ENCODE results near the gene ITGA2B. TPM values are rescaled to one million over a fixed set of nuclear protein-coding genes. Genes with fewer than 3 reads are reported as not detected.
A peak's percentile ranks its signal among the peaks of the same experiment; 100 is the strongest.
"Not testable (repeated sequence)": the region's sequence is repeated elsewhere in the genome, so short reads cannot be mapped to it uniquely, and the experiment has no call there.

Gene ITGA2B
- total RNA-seq, 1 experiment from 2014 or later, result 0.29 TPM

DNA sequence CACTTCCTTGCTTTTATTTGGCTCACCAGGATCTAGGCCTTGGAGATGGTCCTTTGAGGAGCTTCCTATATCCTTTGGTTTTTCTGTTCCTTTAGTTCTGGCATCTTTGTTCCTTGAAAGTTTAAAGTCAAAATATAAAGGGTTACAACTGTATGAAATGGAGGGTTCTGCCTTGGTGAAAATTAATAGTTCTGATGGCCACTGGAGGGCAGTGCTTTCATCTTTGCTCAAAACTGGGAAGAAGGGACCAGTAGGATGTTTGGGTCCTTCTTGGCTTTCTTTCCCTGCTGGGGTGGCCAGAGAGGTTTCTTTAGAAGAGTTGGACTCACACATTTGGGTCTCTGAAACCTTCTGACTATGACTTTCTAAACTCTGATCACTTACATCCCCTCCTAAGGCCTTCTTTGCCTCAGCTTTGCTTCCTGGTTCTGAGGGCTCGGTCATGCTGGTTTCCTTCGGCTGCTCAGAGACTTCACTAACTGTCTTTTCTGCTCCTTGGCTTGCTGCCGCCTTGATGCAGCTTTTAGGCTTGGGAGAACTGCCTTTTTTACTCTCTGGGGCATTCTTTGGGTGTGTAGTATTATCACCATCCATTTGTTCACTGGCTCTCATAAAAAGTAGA, 10.9 kb upstream of the ITGA2B start:
- Histone ChIP-seq H3K27me3 (replicated peaks) (no peaks in the 10 kb centered on the region), H3K4me3 (no peak overlapping the region), H3K4me1 (replicated peaks) (no peaks in the 10 kb centered on the region), H3K27ac (no peak overlapping the region), H3K9me3 (replicated peaks) (no peaks in the 10 kb centered on the region), H3K36me3 (peaks cover 76% of the 10 kb centered on the region)
- peak in 1 of 2 experiments; percentile 34 for DNase-seq (ENCODE audit: low read depth in 1 of 2, low spot score in 2 of 2)

DNA sequence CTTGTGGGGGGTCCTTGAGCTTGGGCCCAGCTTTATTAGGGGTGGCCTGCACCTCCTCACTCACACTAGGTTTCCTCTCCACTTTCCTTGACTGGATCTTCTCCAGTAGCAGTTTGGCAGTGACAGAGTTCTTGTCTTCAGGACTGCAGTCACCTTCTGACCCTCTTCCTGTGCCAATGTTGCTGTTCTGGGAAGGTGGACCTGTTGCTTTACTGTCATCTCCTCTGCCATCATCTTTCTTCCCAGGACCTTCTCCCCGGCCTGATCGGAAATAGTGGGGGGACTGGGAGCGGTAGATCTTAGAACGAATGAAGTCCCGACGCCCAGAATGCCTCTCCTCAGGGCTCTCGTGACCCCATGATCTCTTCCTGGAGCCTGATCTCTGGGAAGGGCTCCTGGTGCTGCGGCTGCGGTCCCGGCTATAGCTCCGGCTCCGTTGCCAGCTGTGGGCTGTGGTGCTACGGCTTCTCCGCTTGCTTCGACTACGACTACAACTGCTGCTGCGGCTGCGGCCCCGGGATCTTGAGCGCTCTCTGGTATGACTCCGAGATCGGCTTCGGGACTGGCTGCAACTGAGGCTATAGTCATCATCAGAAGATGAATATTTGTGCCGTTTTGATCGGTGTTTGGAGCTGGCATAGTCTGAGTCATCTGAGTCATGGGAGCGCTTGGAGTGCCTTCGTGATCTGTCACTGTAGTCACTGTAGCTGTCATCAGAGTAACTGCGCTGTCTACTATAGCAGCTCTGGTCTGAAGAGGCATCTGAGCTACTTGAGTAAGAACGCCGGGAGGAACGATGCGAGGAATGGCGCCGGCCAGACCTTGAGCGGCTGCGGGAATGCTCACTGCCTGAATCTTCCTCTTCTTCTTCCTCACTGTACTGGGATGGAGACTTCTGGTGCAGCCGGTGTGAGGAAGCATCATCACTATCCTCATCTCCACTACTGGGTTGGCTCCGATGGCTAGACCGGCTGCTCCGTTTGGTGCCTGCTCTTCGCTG, 9.5 kb upstream of the ITGA2B start:
- Histone ChIP-seq H3K27ac (no peak overlapping the region), H3K36me3 (peaks cover 66% of the 10 kb centered on the region), H3K27me3 (replicated peaks) (no peaks in the 10 kb centered on the region), H3K4me1 (replicated peaks) (no peaks in the 10 kb centered on the region), H3K4me3 (no peak overlapping the region), H3K9me3 (replicated peaks) (no peaks in the 10 kb centered on the region)
- DNase-seq (ENCODE audit: low read depth in 1 of 2, low spot score in 2 of 2), result peak in 1 of 2 experiments; percentile 40

DNA sequence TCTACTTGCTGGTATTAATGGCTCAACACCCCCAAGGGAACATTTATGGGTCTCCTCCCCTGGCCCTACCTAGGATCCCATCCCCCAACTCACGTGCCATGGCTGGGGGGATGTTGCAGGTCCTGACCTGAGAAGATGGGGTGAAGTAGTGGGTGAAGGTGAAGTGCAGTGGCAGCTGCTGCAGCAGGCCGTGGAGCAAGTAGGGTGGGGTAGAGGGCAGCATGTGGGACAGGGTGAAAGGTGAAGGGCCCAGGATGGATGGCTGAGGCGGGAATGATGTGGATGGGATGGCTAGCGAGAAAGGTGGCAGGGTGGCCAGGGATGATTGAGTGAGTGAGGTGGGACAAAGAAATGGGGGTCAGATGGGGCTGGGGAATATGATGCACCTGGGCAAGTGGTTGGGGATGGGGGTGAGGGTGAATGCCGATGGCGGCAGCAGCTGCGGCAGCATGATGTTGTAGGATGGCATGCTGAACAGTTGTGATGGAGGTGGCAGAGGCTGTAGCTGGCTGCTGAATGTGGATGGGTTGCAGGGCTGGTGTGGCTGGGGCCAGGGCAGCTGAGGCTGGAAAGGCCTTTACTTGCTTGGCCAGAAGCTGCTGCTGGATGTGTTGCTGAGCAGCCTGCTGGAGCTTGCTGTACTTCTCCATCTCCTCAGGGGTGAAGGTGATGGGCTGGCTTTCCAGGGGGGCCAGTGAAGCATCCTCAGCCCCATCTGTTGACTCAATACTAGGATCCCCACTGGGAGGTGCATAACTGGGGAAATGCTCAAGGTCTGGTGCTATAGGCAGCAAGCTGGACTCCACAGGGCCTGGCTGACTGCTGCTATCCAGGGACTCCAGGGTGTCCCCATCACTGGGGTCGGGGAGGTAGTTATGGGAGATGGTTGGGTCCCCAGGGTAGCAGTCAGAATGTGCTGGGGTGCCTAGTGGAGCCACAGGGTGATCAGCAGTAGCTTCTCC, 8.3 kb upstream of the ITGA2B start:
- Histone ChIP-seq H3K27ac (no peak overlapping the region), H3K9me3 (replicated peaks) (no peaks in the 10 kb centered on the region), H3K36me3 (peaks cover 54% of the 10 kb centered on the region), H3K27me3 (replicated peaks) (no peaks in the 10 kb centered on the region), H3K4me3 (no peak overlapping the region), H3K4me1 (replicated peaks) (peaks cover 8% of the 10 kb centered on the region)
- DNase-seq (ENCODE audit: low read depth in 1 of 2, low spot score in 2 of 2), result peak in 1 of 2 experiments; percentile 37

DNA sequence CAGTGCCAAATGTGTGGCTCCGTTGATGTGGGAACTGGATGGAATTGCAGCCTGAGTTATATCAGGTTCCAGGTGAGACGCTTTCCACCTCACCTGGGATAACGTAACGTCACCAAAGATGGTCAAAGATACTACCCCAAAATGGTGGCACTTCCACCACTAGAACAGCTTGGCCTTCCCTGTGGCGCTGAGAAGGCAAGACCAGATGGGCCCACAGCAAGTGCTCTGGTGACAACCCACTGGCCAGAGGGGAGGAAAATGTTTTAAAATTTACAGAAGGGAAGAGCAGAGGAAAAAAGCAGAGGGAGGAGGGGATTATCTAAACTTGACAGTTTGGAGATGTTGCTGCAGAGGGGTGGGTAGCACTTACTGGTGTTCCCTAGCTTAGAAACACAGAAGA, 7.5 kb upstream of the ITGA2B start:
- Histone ChIP-seq H3K27ac (no peak overlapping the region), H3K4me1 (replicated peaks) (peaks cover 8% of the 10 kb centered on the region), H3K9me3 (replicated peaks) (no peaks in the 10 kb centered on the region), H3K4me3 (no peak overlapping the region), H3K36me3 (peaks cover 52% of the 10 kb centered on the region), H3K27me3 (replicated peaks) (no peaks in the 10 kb centered on the region)
- peak in 1 of 2 experiments; percentile 30 for DNase-seq (ENCODE audit: low read depth in 1 of 2, low spot score in 2 of 2)

DNA sequence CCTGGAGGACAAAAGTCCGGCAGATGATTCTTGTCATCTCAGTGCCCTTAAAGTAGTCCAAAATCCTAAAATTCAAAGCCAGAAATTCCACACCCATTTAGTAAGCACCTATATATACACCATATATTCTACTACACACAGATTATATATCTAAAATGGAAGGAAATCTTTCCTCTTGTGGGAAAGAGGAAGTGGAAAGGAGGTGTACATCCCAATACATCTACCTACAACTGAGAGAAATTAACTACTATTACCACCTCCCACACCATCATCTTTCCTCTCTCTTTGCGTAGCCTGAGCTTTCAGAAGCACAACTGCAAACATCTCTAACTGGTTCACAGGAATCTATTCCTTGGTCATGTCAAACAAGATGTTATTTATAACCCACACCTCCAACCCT, 5.4 kb upstream of the ITGA2B start:
- Histone ChIP-seq H3K27me3 (replicated peaks) (no peaks in the 10 kb centered on the region), H3K27ac (no peak overlapping the region), H3K4me1 (replicated peaks) (peaks cover 8% of the 10 kb centered on the region), H3K36me3 (peaks cover 33% of the 10 kb centered on the region), H3K9me3 (replicated peaks) (no peaks in the 10 kb centered on the region), H3K4me3 (no peak overlapping the region)
- DNase-seq (ENCODE audit: low read depth in 1 of 2, low spot score in 2 of 2), result no peak

DNA sequence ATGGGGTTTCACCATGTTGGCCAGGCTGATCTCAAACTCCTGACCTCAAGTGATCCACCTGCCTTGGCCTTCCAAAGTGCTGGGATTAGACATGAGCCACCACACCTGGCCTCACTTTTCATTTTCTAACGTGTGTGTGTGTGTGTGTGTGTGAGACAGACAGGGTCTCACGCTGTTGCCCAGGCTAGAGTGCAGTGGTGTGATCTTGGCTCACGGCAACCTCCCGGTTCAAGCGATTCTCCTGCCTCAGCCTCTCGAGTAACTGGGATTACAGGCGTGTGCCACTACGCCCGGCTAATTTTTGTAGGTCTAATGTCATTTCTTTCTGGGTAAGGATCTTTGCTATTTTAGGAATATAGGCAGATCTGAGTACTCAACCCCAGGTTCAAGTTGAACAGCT, 4.7 kb upstream of the ITGA2B start:
- H3K9me3 ChIP-seq (replicated peaks); DNase-seq (ENCODE audit: low read depth in 1 of 2, low spot score in 2 of 2); H3K27ac ChIP-seq; H3K27me3 ChIP-seq (replicated peaks); H3K4me1 ChIP-seq (replicated peaks); H3K4me3 ChIP-seq: not testable (repeated sequence)
- peaks cover 26% of the 10 kb centered on the region for H3K36me3 ChIP-seq

DNA sequence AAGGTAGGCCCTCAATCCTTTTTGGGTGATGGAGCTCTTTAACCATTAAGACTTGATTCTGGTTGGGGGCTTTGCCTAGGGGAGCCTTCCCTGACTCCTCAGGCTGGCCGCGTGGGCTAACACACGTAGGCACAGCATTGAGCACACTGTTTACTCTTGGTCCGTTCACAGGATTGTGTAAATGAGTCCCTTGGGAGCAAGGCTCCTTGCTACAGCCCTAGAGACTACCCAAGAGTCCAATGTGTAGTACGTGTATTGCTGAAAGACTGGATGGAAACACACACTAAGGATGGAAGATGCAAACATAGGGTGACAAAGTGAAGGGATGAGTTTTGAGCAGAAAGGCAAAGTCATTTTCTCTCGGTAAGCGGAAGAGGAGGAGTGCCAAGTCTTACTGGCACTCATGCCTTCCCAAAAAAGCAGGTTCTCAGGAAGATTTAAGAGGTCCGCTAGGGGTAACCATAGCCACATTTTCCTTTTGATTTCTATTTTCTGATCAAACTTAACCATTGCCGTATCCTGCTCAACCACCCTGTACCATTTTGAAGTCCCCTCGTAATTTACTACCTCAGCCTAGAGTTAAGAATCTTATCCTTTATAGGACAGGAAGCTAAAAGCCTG, 911 bp upstream of the ITGA2B start:
- peaks cover 13% of the 10 kb centered on the region for H3K4me1 ChIP-seq (replicated peaks)
- no peak for DNase-seq (ENCODE audit: low read depth in 1 of 2, low spot score in 2 of 2)

DNA sequence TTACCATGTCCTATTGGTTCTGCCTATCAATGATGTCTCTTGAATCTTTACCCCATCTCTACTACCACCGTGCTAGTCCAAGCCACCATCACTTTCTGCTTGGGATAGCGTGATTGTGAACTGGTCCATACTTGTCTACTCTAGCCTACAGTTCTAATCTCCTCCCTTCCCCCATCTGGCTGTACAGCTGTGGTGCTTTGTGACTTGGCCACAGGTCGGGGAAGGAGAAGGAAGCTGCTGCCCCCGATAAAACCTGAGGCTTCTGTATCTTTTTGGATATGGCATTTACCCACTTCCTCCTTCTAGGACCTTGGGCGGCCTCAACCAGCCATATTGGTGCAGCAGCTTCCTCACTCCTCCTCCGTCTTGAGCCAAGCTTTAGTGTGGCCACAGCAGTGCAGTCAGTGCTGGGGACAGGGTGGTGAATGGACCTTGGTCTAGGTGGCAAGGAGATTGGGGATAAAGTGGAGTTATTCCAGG, 314 bp upstream of the ITGA2B start:
- no peak for DNase-seq (ENCODE audit: low read depth in 1 of 2, low spot score in 2 of 2)
- Histone ChIP-seq H3K27me3 (replicated peaks) (peaks cover 9% of the 10 kb centered on the region; the same call in 1 of the 2 replicates), H3K36me3 (no peaks in the 10 kb centered on the region), H3K27ac (no peak overlapping the region), H3K4me1 (replicated peaks) (peaks cover 17% of the 10 kb centered on the region), H3K9me3 (replicated peaks) (no peaks in the 10 kb centered on the region; the same call in 1 of the 2 replicates), H3K4me3 (no peak overlapping the region)

More for the DNA sequence above, 911 bp upstream of the ITGA2B start:
- Histone ChIP-seq H3K36me3 (no peaks in the 10 kb centered on the region), H3K9me3 (replicated peaks) (no peaks in the 10 kb centered on the region; the same call in 1 of the 2 replicates), H3K27ac (no peak overlapping the region), H3K27me3 (replicated peaks) (0 out of 2 replicates have a peak, but pooled peaks cover 5% of the 10 kb centered on the region), H3K4me3 (no peak overlapping the region)

DNA sequence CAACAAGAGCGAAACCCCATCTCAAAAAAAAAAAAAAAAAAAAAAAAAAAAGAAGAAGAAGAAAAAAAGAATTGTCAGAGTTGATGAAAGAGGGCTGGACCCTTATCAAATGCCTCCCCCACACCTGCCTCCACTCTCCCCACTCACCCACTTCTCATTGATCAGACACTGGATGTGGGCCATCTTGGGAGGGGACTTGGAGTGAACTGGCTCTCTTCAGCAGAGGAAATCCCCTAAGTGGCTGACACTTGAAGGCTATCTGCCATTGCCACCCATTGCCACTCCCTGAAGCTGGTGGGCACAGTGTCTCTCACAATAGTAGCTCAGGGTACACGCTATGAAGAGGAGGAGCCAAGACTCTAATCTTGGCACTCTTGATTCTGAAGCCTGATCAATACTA, 1.6 kb downstream of the ITGA2B start:
- H3K27ac ChIP-seq, result no peak overlapping the region

DNA sequence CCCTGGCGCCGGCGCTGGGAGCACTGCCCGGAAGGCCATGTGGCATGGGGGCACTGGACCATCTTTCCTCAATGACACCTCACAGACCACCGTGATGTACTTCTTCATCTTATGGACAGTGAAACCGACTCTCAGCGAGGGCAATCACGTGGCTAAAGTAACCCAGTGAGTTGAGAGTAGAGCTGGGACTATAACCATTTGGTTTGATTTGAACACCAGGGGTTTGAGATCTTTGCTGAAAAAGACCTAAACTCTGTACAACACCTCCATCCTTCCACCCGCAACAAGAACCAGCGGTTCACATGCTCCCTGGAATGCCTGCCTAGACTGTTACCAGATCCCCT, 3.3 kb downstream of the ITGA2B start:
- Histone ChIP-seq H3K4me1 (replicated peaks) (peaks cover 14% of the 10 kb centered on the region), H3K36me3 (no peaks in the 10 kb centered on the region), H3K27me3 (replicated peaks) (peaks cover 34% of the 10 kb centered on the region), H3K27ac (no peak overlapping the region), H3K4me3 (no peak overlapping the region), H3K9me3 (replicated peaks) (no peaks in the 10 kb centered on the region; the same call in 1 of the 2 replicates)
- DNase-seq (ENCODE audit: low read depth in 1 of 2, low spot score in 2 of 2), result no peak

More for the DNA sequence above, 1.6 kb downstream of the ITGA2B start:
- DNase-seq (ENCODE audit: low read depth in 1 of 2, low spot score in 2 of 2), result no peak
- Histone ChIP-seq H3K9me3 (replicated peaks) (no peaks in the 10 kb centered on the region; the same call in 1 of the 2 replicates), H3K27me3 (replicated peaks) (peaks cover 26% of the 10 kb centered on the region), H3K36me3 (no peaks in the 10 kb centered on the region), H3K4me3 (no peak overlapping the region), H3K4me1 (replicated peaks) (peaks cover 14% of the 10 kb centered on the region)

DNA sequence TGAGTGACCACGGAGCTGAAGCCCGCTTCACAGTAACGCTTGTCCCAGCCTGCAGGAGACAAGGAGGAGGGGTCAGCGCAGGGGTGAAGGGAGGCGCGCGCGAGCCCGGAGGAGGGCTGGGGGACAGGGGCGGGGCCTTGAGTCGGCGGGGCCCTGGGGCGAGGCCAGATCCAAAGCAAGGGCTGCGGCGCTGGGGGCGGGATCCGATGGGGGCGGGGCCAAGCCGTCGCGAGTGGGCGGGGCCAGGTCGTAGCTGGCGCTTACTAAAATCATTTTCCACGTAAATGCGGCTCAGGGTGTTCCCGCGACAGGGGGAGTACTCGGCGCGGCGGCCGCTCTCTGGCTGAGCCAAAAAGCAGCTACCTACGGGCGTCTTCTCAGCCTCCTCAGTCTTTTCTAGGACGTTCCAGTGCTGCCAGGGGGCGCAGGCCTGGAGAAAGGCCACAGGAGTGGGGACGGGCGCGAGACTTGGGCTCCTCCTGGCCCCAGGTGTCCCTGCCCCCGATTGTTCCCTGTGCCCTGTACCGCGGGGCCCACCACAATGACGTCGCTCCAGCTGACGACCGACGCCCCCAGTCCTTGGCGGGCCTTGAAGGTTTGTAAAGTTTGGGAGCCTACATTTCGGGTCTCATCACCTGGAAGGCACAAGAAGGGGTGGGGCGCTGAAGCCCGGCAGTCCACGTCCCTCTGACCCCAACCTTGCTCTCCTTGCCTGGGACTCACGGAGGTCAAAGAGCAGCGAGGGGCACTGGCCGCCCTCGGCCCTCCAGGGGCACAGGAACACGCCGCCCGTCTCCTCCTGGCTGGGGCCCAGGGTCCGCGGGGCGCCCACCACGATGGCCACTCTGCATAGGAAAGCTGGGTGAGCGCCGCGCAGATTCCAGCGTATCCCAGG, 3.9 kb downstream of the ITGA2B start:
- Histone ChIP-seq H3K4me1 (replicated peaks) (peaks cover 14% of the 10 kb centered on the region), H3K4me3 (peak overlapping the region; percentile 36), H3K27ac (no peak overlapping the region), H3K36me3 (no peaks in the 10 kb centered on the region), H3K27me3 (replicated peaks) (peaks cover 37% of the 10 kb centered on the region), H3K9me3 (replicated peaks) (no peaks in the 10 kb centered on the region; the same call in 1 of the 2 replicates)
- peak in 1 of 2 experiments; percentile 86 for DNase-seq (ENCODE audit: low read depth in 1 of 2, low spot score in 2 of 2)

DNA sequence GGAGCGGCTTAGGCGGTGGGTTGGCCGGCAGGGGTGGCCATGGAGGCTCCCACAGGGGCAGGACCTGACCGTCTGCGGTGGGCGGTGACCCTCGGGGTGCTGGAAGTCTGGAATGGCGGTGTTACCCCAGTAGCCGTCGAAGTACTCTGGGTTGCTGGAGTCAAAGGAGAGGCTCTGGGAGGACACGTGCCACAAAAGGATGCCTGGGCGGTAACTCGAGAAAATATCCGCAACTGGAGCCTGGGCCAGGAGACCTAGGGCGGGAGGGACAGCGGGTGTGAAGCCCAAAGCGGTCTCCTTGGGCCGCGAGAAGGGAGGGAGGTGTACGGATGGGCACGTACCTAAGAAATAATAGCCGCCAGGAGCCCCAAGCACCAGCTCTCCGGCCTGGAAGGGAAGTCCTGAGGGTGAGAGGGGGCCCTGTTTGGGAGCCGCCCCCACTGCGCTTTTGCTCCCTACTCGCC, 4.6 kb downstream of the ITGA2B start:
- peaks cover 14% of the 10 kb centered on the region for H3K4me1 ChIP-seq (replicated peaks)
- peaks cover 39% of the 10 kb centered on the region for H3K27me3 ChIP-seq (replicated peaks)

More for the DNA sequence above, 4.6 kb downstream of the ITGA2B start:
- H3K9me3 ChIP-seq (replicated peaks), result no peaks in the 10 kb centered on the region; the same call in 1 of the 2 replicates
- H3K27ac ChIP-seq, result no peak overlapping the region
- DNase-seq (ENCODE audit: low read depth in 1 of 2, low spot score in 2 of 2), result peak in 1 of 2 experiments; percentile 54
- no peaks in the 10 kb centered on the region for H3K36me3 ChIP-seq
- H3K4me3 ChIP-seq, result peak overlapping the region; percentile 36
